Adipose tissue (tissue), 3 donors: ENCODE measurements around the gene FIGN. TPM values are rescaled to one million over a fixed set of nuclear protein-coding genes. Genes with fewer than 3 reads are reported as not detected.

Experiments used
- H3K27ac ChIP-seq: one replicate; pipeline ENCODE4 v1.5.1; 2013; ENCODE audit warnings: low read depth, low read length
- WGBS, 3 donors: extraction: QIAGEN DNeasy Blood & Tissue Kit; methylation state at CpG; one replicate each; pipeline ENCODE4 v1.1.7; 2013; 5-methylcytosine and 5-hydroxymethylcytosine counted together
- polyA plus RNA-seq, 3 donors: library from polyadenylated mRNA; stranded (reverse); fragments of 200-250 nt; gene quantifications; one replicate each; pipeline ENCODE4 v1.2.3, GENCODE V29; 2013
- donor health status: healthy with polysubstance abuse.
- donor health status: Bipolar disorder and iron deficiency.
- donor health status: healthy.

FIGN gene
- polyA plus RNA-seq, 3 donors: 1.1 to 1.7 (median 1.7) TPM

DNA sequence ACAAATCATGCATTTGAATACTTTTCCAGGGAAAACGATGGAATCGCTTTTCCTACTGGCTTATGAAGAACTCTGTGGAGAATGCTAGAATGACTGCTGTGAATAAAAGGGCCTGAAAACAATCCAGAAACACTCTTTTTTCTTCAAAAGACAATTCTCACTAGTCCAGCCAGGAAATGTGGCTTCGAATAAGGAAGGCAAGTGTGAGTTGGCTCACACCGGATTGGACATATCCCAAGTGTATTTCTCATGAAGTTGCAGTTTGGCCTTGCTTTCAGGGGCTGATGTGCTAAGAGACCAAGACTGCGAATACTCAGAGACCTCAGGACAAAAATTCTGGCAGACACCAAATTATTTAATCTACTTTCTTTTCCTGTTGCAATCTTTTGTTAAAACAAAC, 54.1 kb downstream of the FIGN start:
- no peak overlapping the region for H3K27ac ChIP-seq
- WGBS, 3 donors: 51 to 85% (median 56%) methylated on average over 5 of the region's 5 CpGs

DNA sequence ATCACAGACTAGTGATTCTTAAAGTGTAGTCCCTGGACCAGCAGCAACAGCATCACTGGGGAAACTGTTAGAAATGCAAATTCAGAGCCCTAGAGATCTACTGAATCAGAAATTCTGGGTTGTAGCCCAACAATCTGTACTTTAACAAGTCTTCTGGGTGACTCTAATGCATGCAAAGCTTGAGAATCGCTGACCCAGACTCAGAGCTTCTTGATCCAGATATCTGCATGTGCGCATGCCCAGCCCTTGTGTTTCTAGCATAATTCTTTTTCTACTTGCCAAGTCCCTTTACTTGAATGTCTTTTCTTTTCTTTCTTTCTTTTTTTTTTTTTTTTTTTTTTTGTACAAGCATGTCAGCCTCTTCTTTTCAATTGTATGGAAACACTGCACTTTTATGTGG, 60.4 kb downstream of the FIGN start:
- no peak overlapping the region for H3K27ac ChIP-seq
- 81 to 94% (median 90%) methylated on average over 2 of the region's 2 CpGs for WGBS, 3 donors

DNA sequence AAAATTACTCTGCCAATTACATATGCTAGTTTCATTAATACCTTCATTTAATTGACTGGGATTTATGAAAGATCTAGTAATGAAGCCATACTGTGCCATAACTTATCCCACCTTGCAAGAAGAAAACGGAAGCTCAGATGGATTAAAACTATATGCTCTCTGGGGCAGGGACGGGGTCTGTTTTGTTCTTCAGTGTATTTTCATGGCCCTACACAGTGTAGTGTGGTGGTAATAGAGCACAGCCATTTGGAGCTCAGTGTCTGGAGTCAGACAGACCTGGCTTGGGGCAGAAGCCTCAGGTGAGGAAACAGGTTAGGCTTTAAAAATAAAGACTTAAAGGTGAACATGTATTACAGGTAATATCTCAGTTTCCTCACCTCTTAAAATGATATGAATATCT, 62.3 kb downstream of the FIGN start:
- WGBS, 3 donors: 89 to 100% (median 90%) methylated on average over 2 of the region's 2 CpGs
- no peak overlapping the region for H3K27ac ChIP-seq

GRCh38 chr2:163670929-163671328, 64.9 kb downstream of the FIGN start:
- 69 to 90% (median 87%) methylated on average over 3 of the region's 3 CpGs for WGBS, 3 donors

DNA sequence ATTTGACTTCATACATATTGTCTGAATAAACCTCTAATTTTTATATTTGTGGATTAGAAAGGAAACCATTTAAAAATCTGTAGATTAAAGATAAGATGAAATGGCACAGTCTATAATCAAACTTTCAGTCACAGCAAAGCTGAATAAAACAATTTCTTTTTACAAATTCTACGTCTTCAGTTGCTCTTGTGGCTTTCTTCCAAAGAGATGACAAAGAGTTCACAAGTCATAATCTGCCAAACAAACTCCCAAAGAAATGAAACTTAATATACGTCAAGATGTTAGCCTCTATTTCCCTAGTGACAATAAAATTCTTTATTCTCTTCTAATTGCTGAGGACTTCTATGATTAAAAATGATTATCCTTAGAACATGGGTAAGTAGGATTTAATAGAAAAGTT, 66.3 kb downstream of the FIGN start:
- H3K27ac ChIP-seq: no peak overlapping the region
- WGBS, 3 donors: 30 to 77% (median 51%) methylated on average over 2 of the region's 2 CpGs

More at GRCh38 chr2:163670929-163671328, 64.9 kb downstream of the FIGN start:
- no peak overlapping the region for H3K27ac ChIP-seq

- 53 to 58% (median 54%) methylated on average over 4 of the region's 4 CpGs for WGBS, 3 donors
- H3K27ac ChIP-seq: no peak overlapping the region
Measured at GRCh38 chr2:163667064-163667887, 68.5 kb downstream of the FIGN start.

GRCh38 chr2:163665817-163666216, 70.0 kb downstream of the FIGN start:
- H3K27ac ChIP-seq: no peak overlapping the region

DNA sequence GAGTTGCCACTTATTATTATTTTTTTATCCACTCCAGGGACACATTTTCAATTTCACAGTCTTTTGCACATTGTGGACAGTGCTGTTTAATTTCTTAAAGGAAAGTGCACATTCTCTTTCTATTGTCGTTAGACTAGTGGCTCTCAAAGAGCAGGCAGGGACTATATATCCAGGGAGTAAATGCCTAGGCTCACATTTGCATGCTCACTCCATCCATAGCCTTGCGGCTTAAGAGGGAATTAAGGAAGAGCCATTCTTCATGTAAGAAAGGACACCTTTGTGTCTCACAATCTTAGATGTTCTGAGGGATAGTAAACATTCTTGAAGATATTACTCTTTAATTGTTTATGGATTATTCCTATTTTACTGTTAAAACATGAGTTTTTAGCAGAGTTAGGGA, 70.8 kb downstream of the FIGN start:
- no peak overlapping the region for H3K27ac ChIP-seq
- WGBS, 3 donors: 82 to 89% (median 82%) methylated on average over 2 of the region's 2 CpGs

- 84 to 90% (median 85%) methylated on average over 5 of the region's 5 CpGs for WGBS, 3 donors
- H3K27ac ChIP-seq: no peak overlapping the region
Measured at GRCh38 chr2:163664610-163665009, 71.2 kb downstream of the FIGN start.

- no peak overlapping the region for H3K27ac ChIP-seq
- 70 to 86% (median 75%) methylated on average over 4 of the region's 4 CpGs for WGBS, 3 donors
Measured at GRCh38 chr2:163662141-163662780, 73.5 kb downstream of the FIGN start.

DNA sequence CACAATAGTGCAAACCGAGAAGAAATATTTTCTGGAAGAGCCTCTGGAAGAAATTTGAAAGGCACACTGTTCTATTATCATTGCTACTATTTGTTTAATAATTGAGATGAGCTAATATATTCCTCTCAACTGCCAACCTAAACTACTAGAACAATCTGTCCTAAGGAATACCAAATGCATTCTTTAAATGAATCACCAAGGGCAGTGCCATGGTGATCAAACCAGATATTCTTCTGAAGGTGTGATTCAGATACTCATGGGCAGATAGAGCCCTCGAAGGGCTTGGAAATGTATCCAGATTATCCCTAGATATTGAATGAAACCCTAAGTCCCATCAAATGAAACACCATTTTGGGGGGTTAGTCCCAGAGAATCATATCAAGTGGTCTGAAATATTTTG, 76.6 kb downstream of the FIGN start:
- WGBS, 3 donors: 71 to 95% (median 88%) methylated on average over 2 of the region's 2 CpGs

GRCh38 chr2:163658556-163658955, 77.3 kb downstream of the FIGN start:
- no peak overlapping the region for H3K27ac ChIP-seq
- WGBS, 3 donors: 53 to 54% (median 54%) methylated on average over 2 of the region's 2 CpGs

More for the DNA sequence above, 76.6 kb downstream of the FIGN start:
- no peak overlapping the region for H3K27ac ChIP-seq

DNA sequence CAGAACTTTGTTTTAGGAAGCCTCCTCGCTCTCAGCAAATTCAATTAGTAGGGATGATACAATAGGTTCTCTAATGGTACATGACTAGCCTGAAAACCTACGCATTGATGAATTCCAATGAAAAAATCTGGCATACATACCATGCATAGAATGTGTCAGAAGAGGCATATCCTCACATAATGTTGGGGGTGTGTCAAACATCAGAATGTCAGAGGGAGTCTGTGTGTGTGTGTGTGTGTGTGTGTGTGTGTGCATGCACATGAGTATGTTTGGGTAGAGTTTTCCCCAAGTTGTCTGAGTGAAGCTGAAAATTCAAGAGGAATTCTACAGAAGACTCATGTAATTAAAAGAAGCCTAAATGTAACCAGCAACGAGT, 78.5 kb downstream of the FIGN start:
- no peak overlapping the region for H3K27ac ChIP-seq
- 75 to 89% (median 81%) methylated on average over 3 of the region's 3 CpGs for WGBS, 3 donors

DNA sequence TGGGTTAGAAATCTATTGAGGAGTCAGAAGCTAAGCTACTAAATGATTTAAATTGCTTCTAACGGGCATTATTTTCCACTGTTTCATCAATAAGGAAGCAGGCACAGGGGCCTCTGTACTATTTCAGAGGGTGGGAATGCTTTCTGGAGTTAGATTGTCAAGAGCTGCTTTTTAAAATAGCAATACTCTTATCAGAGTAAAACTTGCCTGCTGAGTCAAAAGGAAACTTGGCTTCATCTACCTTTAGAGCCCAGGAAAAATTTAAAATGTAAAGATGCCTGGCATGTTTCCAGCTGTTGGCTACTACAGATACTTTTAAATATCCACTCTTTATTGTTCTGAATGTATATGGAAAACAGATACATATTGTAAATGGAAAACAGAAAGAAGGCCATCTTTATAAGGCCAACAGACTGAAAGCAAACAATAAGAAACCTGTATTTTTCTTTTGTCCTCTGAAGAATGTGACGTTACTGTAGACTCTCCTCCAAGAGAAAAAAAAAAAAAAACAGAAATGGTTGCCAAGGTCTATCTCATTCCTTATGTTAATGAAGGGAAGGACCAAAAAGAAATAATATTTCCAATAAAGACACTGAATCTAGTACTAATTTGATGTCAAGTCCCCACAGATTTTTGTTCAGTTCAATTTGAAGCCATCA, 79.1 kb downstream of the FIGN start:
- no peak overlapping the region for H3K27ac ChIP-seq
- 54 to 66% (median 57%) methylated on average over 2 of the region's 2 CpGs for WGBS, 3 donors

DNA sequence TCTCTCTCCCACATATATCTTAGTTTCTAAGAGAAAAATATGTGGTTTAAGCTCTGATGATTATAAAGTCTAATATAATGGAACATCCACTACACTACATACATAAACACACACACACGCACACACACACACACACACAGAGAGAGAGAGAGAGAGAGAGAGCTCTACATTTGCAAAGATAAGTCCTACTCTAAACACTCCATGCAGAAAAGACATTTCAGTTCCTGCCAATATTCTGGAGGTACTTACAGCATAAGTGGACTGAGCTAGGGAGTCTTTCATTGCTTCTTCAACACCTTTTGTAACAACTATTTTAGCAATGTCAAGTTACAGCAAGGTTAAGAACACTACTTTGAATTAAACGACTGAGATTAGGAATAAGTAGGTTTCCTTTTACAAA, 80.1 kb downstream of the FIGN start:
- 73 to 94% (median 77%) methylated on average over 2 of the region's 2 CpGs for WGBS, 3 donors
- no peak overlapping the region for H3K27ac ChIP-seq

DNA sequence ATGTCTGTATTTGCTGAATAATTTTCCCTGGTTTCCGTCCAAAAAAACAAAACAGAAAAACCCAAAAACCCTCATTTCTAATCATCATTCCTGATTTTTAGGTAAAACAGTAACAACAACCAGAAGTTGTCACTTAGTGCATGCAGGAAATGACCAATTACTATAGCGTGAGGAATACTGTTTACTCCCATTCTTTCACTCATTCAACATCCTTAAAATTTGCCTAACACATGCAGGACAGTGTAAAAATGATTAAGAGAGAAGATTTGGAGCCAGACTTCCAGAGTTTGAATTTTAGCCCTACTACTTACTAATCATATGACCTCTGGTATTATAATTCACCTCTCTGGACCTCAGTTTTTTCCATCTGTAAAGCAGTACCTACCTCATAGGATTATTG, 83.1 kb downstream of the FIGN start:
- no peak overlapping the region for H3K27ac ChIP-seq
- 66 to 72% (median 67%) methylated on average over 2 of the region's 2 CpGs for whole genome bisulfite sequencing, 3 donors

DNA sequence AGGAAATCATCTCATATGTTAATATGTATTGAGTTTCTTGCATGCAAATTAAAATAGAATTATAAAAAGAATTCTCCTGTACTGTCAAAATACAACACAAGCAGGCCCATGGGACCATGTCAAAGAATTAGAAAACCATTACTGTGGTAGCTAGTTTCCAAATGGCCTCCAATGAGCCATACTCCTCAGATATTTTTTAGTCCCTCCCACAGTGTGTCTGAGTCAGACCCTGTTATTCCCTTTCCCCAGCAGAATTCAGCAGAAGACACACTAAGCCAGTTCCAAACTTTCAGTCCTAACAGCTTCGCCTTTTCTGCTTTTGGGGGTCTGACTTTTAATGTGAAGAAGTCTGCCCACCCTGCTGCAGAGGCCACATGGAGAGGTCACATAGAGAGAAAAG, 86.7 kb downstream of the FIGN start:
- WGBS, 3 donors: 86 to 96% (median 94%) methylated on average over 1 of the region's 1 CpG
- no peak overlapping the region for H3K27ac ChIP-seq

GRCh38 chr2:163647300-163647699, 88.5 kb downstream of the FIGN start:
- no peak overlapping the region for H3K27ac ChIP-seq

DNA sequence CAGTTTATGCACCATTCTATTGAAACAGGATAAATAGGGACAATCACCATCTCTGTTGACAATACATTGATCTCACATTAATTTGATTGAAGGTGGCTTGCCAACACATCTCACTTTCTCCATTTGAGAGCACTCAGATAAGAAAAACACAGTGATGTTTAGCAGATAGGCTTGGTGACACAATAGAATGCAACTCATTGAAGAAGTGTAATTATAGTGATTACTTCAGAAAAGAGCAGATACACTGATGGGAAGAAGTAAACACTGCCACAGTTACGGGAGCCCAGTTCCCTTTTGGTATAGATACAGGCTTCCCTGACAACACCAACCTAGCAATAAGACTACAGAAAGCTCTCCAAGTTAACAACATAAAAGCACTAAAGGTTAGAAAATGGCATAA, 89.1 kb downstream of the FIGN start:
- H3K27ac ChIP-seq: no peak overlapping the region
- 81 to 88% (median 83%) methylated on average over 1 of the region's 1 CpG for WGBS, 3 donors

GRCh38 chr2:163644238-163644637, 91.6 kb downstream of the FIGN start:
- WGBS, 3 donors: 83 to 96% (median 89%) methylated on average over 2 of the region's 2 CpGs

More at GRCh38 chr2:163644238-163644637, 91.6 kb downstream of the FIGN start:
- no peak overlapping the region for H3K27ac ChIP-seq
